Activated T-helper 1 cell treated with anti-CD3 and anti-CD28 coated beads, Interleukin-12 subunit alpha, Interleukin-12 subunit beta, Interleukin-2, Interleukin-4 antibody, amounts not matched to agents 30 ng/mL and 10 ng/mL and 1 ng/mL, durations not matched to agents 14 hours and 24 hours and 36 hours (primary cell): ENCODE data around the gene FAR1. TPM values are rescaled to one million over a fixed set of nuclear protein-coding genes. Genes with fewer than 3 reads are reported as not detected.

Experiments
- DNase-seq: peaks from one replicate; pipeline ENCODE4 v3.0.0; 2021; ENCODE audit warnings: low spot score
- H3K27ac Mint-ChIP-seq: one replicate; pipeline ENCODE4 v1.8.0; 2021; ENCODE audit warnings: mild to moderate bottlenecking, mixed read lengths
- H3K27me3 Mint-ChIP-seq: one replicate; pipeline ENCODE4 v1.8.0; 2022; ENCODE audit warnings: mild to moderate bottlenecking, moderate library complexity, mixed read lengths; ENCODE audit not compliant: insufficient read depth
- H3K36me3 Mint-ChIP-seq: one replicate; pipeline ENCODE4 v1.8.0; 2021; ENCODE audit warnings: low read depth, mixed read lengths
- H3K4me1 Mint-ChIP-seq: one replicate; pipeline ENCODE4 v1.8.0; 2021; ENCODE audit warnings: low read depth, mixed read lengths
- H3K4me3 Mint-ChIP-seq: one replicate; pipeline ENCODE4 v1.8.0; 2021; ENCODE audit warnings: mild to moderate bottlenecking, moderate library complexity, mixed read lengths
- H3K9me3 Mint-ChIP-seq: one replicate; pipeline ENCODE4 v1.8.0; 2021; ENCODE audit warnings: mixed read lengths
- intact Hi-C: fragments of 100-400 bp; cut with micrococcal nuclease; formaldehyde crosslinking; loops from one replicate; pipeline ENCODE4 v1.15.1; 2024
- total RNA-seq: library from RNA; stranded (reverse); gene quantifications from 2 replicates; pipeline ENCODE4 v1.2.3, GENCODE V29; 2022

The FAR1 gene
- total RNA-seq, 1 donor from 2014 or later, result 67.3 TPM

- Mint-ChIP-seq H3K4me1 (no peaks in the 10 kb centered on the region), H3K27me3 (no peaks in the 10 kb centered on the region), H3K9me3 (no peaks in the 10 kb centered on the region), H3K27ac (no peak overlapping the region), H3K4me3 (no peak overlapping the region), H3K36me3 (peaks cover 37% of the 10 kb centered on the region)
- intact Hi-C loops, result no loop called here
- no peak for DNase-seq
Observed at GRCh38 chr11:13699041-13699440, 30.6 kb downstream of the FAR1 start.

GRCh38 chr11:13699870-13700269 is 31.4 kb downstream of the FAR1 start:
- intact Hi-C loops, result no loop called here
- H3K4me3 Mint-ChIP-seq, result no peak overlapping the region
- no peak overlapping the region for H3K27ac Mint-ChIP-seq
- H3K36me3 Mint-ChIP-seq, result peaks cover 36% of the 10 kb centered on the region
- no peaks in the 10 kb centered on the region for H3K4me1 Mint-ChIP-seq
- no peaks in the 10 kb centered on the region for H3K27me3 Mint-ChIP-seq
- no peak for DNase-seq
- H3K9me3 Mint-ChIP-seq, result no peaks in the 10 kb centered on the region

- Mint-ChIP-seq H3K27ac (no peak overlapping the region), H3K27me3 (no peaks in the 10 kb centered on the region), H3K4me3 (no peak overlapping the region), H3K36me3 (peaks cover 27% of the 10 kb centered on the region), H3K4me1 (no peaks in the 10 kb centered on the region), H3K9me3 (no peaks in the 10 kb centered on the region)
- DNase-seq, result no peak
- intact Hi-C loops, result no loop called here
Observed at GRCh38 chr11:13701506-13701905, 33.0 kb downstream of the FAR1 start.

GRCh38 chr11:13702071-13702470 is 33.6 kb downstream of the FAR1 start:
- Mint-ChIP-seq H3K4me3 (no peak overlapping the region), H3K27ac (no peak overlapping the region), H3K27me3 (no peaks in the 10 kb centered on the region), H3K36me3 (peaks cover 27% of the 10 kb centered on the region), H3K4me1 (no peaks in the 10 kb centered on the region), H3K9me3 (no peaks in the 10 kb centered on the region)
- intact Hi-C loops, result no loop called here
- no peak for DNase-seq

- no peaks in the 10 kb centered on the region for H3K27me3 Mint-ChIP-seq
- no peaks in the 10 kb centered on the region for H3K4me1 Mint-ChIP-seq
- H3K36me3 Mint-ChIP-seq, result peaks cover 15% of the 10 kb centered on the region
- intact Hi-C loops, result no loop called here
- H3K9me3 Mint-ChIP-seq, result no peaks in the 10 kb centered on the region
- no peak for DNase-seq
- no peak overlapping the region for H3K27ac Mint-ChIP-seq
- H3K4me3 Mint-ChIP-seq, result no peak overlapping the region
Observed at GRCh38 chr11:13705710-13706109, 37.2 kb downstream of the FAR1 start.

- intact Hi-C loops, result no loop called here
- H3K27me3 Mint-ChIP-seq, result no peaks in the 10 kb centered on the region
- H3K9me3 Mint-ChIP-seq, result no peaks in the 10 kb centered on the region
Observed at GRCh38 chr11:13713982-13714381, 45.5 kb downstream of the FAR1 start.

GRCh38 chr11:13717331-13717730 is 48.9 kb downstream of the FAR1 start:
- Mint-ChIP-seq H3K27ac (no peak overlapping the region), H3K4me3 (no peak overlapping the region), H3K27me3 (no peaks in the 10 kb centered on the region), H3K36me3 (peaks cover 46% of the 10 kb centered on the region), H3K9me3 (no peaks in the 10 kb centered on the region), H3K4me1 (peaks cover 6% of the 10 kb centered on the region)
- no peak for DNase-seq
- intact Hi-C loops, result no loop called here

More at GRCh38 chr11:13713982-13714381, 45.5 kb downstream of the FAR1 start:
- H3K27ac Mint-ChIP-seq, result no peak overlapping the region
- DNase-seq, result no peak
- peaks cover 6% of the 10 kb centered on the region for H3K4me1 Mint-ChIP-seq
- peaks cover 42% of the 10 kb centered on the region for H3K36me3 Mint-ChIP-seq
- H3K4me3 Mint-ChIP-seq, result no peak overlapping the region

GRCh38 chr11:13718394-13718793 is 49.9 kb downstream of the FAR1 start:
- peaks cover 49% of the 10 kb centered on the region for H3K36me3 Mint-ChIP-seq

GRCh38 chr11:13720940-13721339 is 52.5 kb downstream of the FAR1 start:
- no peaks in the 10 kb centered on the region for H3K27me3 Mint-ChIP-seq
- DNase-seq, result no peak
- H3K4me1 Mint-ChIP-seq, result peaks cover 6% of the 10 kb centered on the region
- H3K9me3 Mint-ChIP-seq, result no peaks in the 10 kb centered on the region
- intact Hi-C loops, result no loop called here
- H3K36me3 Mint-ChIP-seq, result peaks cover 35% of the 10 kb centered on the region
- H3K27ac Mint-ChIP-seq, result no peak overlapping the region
- no peak overlapping the region for H3K4me3 Mint-ChIP-seq

More at GRCh38 chr11:13718394-13718793, 49.9 kb downstream of the FAR1 start:
- no peak overlapping the region for H3K4me3 Mint-ChIP-seq
- H3K9me3 Mint-ChIP-seq, result no peaks in the 10 kb centered on the region
- intact Hi-C loops, result no loop called here
- DNase-seq, result no peak
- no peak overlapping the region for H3K27ac Mint-ChIP-seq
- peaks cover 6% of the 10 kb centered on the region for H3K4me1 Mint-ChIP-seq
- no peaks in the 10 kb centered on the region for H3K27me3 Mint-ChIP-seq

- Mint-ChIP-seq H3K4me3 (no peak overlapping the region), H3K27me3 (no peaks in the 10 kb centered on the region), H3K27ac (no peak overlapping the region), H3K9me3 (no peaks in the 10 kb centered on the region), H3K36me3 (peaks cover 35% of the 10 kb centered on the region), H3K4me1 (peaks cover 6% of the 10 kb centered on the region)
- intact Hi-C loops, result no loop called here
- no peak for DNase-seq
Observed at GRCh38 chr11:13721760-13722159, 53.3 kb downstream of the FAR1 start.

GRCh38 chr11:13726456-13726855 is 58.0 kb downstream of the FAR1 start:
- H3K9me3 Mint-ChIP-seq, result no peaks in the 10 kb centered on the region
- H3K4me3 Mint-ChIP-seq, result no peak overlapping the region
- H3K4me1 Mint-ChIP-seq, result no peaks in the 10 kb centered on the region
- peaks cover 33% of the 10 kb centered on the region for H3K36me3 Mint-ChIP-seq
- no peak overlapping the region for H3K27ac Mint-ChIP-seq
- no peak for DNase-seq
- no peaks in the 10 kb centered on the region for H3K27me3 Mint-ChIP-seq
- intact Hi-C loops, result no loop called here

- no peaks in the 10 kb centered on the region for H3K4me1 Mint-ChIP-seq
- H3K9me3 Mint-ChIP-seq, result no peaks in the 10 kb centered on the region
- no peak overlapping the region for H3K27ac Mint-ChIP-seq
- intact Hi-C loops, result no loop called here
- H3K27me3 Mint-ChIP-seq, result no peaks in the 10 kb centered on the region
- H3K4me3 Mint-ChIP-seq, result no peak overlapping the region
- peaks cover 30% of the 10 kb centered on the region for H3K36me3 Mint-ChIP-seq
- DNase-seq, result no peak
Observed at GRCh38 chr11:13728076-13728475, 59.6 kb downstream of the FAR1 start.

GRCh38 chr11:13734530-13734929 is 66.1 kb downstream of the FAR1 start:
- intact Hi-C loops, result no loop called here
- DNase-seq, result no peak
- Mint-ChIP-seq H3K36me3 (peaks cover 4% of the 10 kb centered on the region), H3K27ac (no peak overlapping the region), H3K27me3 (peaks cover 3% of the 10 kb centered on the region), H3K4me1 (no peaks in the 10 kb centered on the region), H3K4me3 (no peak overlapping the region), H3K9me3 (no peaks in the 10 kb centered on the region)

GRCh38 chr11:13745165-13745564 is 76.7 kb downstream of the FAR1 start:
- Mint-ChIP-seq H3K4me3 (no peak overlapping the region), H3K27ac (no peak overlapping the region), H3K4me1 (no peaks in the 10 kb centered on the region), H3K36me3 (no peaks in the 10 kb centered on the region), H3K27me3 (peaks cover 5% of the 10 kb centered on the region), H3K9me3 (no peaks in the 10 kb centered on the region)
- intact Hi-C loops, result no loop called here
- no peak for DNase-seq
